CD14-positive monocyte (primary cell): ENCODE measurements around the gene SLC43A3. TPM values are rescaled to one million over a fixed set of nuclear protein-coding genes. Genes with fewer than 3 reads are reported as not detected.

ENCODE experiments used
- DNase-seq, 3 donors: peaks; one replicate each; pipeline ENCODE4 v3.0.0-alpha.2; 2011 to 2022
- H2AFZ ChIP-seq: 2 replicates; pipeline ENCODE4 v1.6.0; 2012; ENCODE audit warnings: mild to moderate bottlenecking, low read depth, low read length, inconsistent platforms; ENCODE audit not compliant: insufficient read depth, poor library complexity, severe bottlenecking
- H3K27ac ChIP-seq, 2 donors: 1 replicate in 1 of 2; 2 replicates in 1 of 2; pipeline ENCODE4 v1.5.1; 2012 to 2013; ENCODE audit warnings: low read length in 2 of 2, control low read depth in 1 of 2, inconsistent platforms in 1 of 2, low read depth in 1 of 2, mild to moderate bottlenecking in 1 of 2
- H3K27me3 ChIP-seq, 2 donors: one replicate each; pipeline versions ENCODE4 v1.6.0 to v1.6.1; 2011 to 2013; ENCODE audit warnings: low read length in 2 of 2; ENCODE audit not compliant: control insufficient read depth in 2 of 2, insufficient read depth in 2 of 2
- H3K36me3 ChIP-seq, 2 donors: replicated peaks in 1 of 2; 1 replicate in 1 of 2; 2 replicates in 1 of 2; pipeline versions ENCODE4 v1.5.1 to v1.6.1; 2012 to 2013; ENCODE audit warnings: low read length in 2 of 2, control low read depth in 1 of 2, inconsistent platforms in 1 of 2, mild to moderate bottlenecking in 1 of 2; ENCODE audit not compliant: insufficient read depth in 2 of 2, control insufficient read depth in 1 of 2
- H3K4me1 ChIP-seq, 2 donors: 1 replicate in 1 of 2; 2 replicates in 1 of 2; pipeline versions ENCODE4 v1.5.1 to v1.6.1; 2012 to 2013; ENCODE audit warnings: low read length in 2 of 2, control low read depth in 1 of 2, inconsistent platforms in 1 of 2, mild to moderate bottlenecking in 1 of 2, moderate library complexity in 1 of 2; ENCODE audit not compliant: insufficient read depth in 2 of 2, control insufficient read depth in 1 of 2
- H3K4me2 ChIP-seq: replicated peaks from 2 replicates; pipeline ENCODE3; 2012; ENCODE audit warnings: low read length, moderate library complexity, mild to moderate bottlenecking; ENCODE audit not compliant: poor library complexity, severe bottlenecking; ENCODE audit errors: extremely low read depth
- H3K4me3 ChIP-seq, 3 experiments: fragments of 200-600 bp in 1 of 3; sonication (generic) in 1 of 3; replicated peaks in 1 of 3; 1 replicate in 2 of 3; 2 replicates in 1 of 3; pipeline ENCODE4 v1.5.1; 2011 to 2013; ENCODE audit warnings: low read length in 3 of 3, mild to moderate bottlenecking in 3 of 3, control low read depth in 2 of 3, low read depth in 2 of 3, inconsistent platforms in 1 of 3, moderate library complexity in 1 of 3
- H3K79me2 ChIP-seq: 2 replicates; pipeline ENCODE4 v1.6.0; 2012; ENCODE audit warnings: mild to moderate bottlenecking, control low read depth, inconsistent platforms, low read length, moderate library complexity; ENCODE audit not compliant: insufficient read depth
- H3K9ac ChIP-seq: 2 replicates; pipeline ENCODE4 v1.6.0; 2017; ENCODE audit warnings: low read length, mild to moderate bottlenecking; ENCODE audit not compliant: insufficient read depth, poor library complexity, severe bottlenecking
- H3K9me3 ChIP-seq, 2 donors: replicated peaks in 1 of 2; 1 replicate in 1 of 2; 2 replicates in 1 of 2; pipeline versions ENCODE4 v1.5.1 to v1.6.1; 2012 to 2013; ENCODE audit warnings: low read length in 2 of 2, control low read depth in 1 of 2; ENCODE audit not compliant: control insufficient read depth in 1 of 2, insufficient read depth in 1 of 2
- H4K20me1 ChIP-seq: 2 replicates; pipeline ENCODE4 v1.6.0; 2012; ENCODE audit warnings: mild to moderate bottlenecking, low read length, control low read depth, moderate library complexity; ENCODE audit not compliant: insufficient read depth
- H3K27ac Mint-ChIP-seq, 7 donors: one replicate each; pipeline ENCODE4 v1.8.0; 2020; ENCODE audit warnings: mild to moderate bottlenecking in 7 of 7, mixed read lengths in 7 of 7, moderate library complexity in 6 of 7, inconsistent platforms in 2 of 7
- H3K27me3 Mint-ChIP-seq, 3 donors: one replicate each; pipeline ENCODE4 v1.8.0; 2021 to 2022; ENCODE audit warnings: low read depth in 3 of 3, mild to moderate bottlenecking in 3 of 3, mixed read lengths in 3 of 3, moderate library complexity in 3 of 3, inconsistent platforms in 1 of 3
- H3K36me3 Mint-ChIP-seq, 2 donors: one replicate each; pipeline ENCODE4 v1.8.0; 2020; ENCODE audit warnings: mixed read lengths in 2 of 2, inconsistent platforms in 1 of 2, mild to moderate bottlenecking in 1 of 2
- H3K4me1 Mint-ChIP-seq: one replicate; pipeline ENCODE4 v1.8.0; 2020; ENCODE audit warnings: mild to moderate bottlenecking, mixed read lengths
- H3K4me3 Mint-ChIP-seq, 2 donors: one replicate each; pipeline ENCODE4 v1.8.0; 2020; ENCODE audit warnings: mild to moderate bottlenecking in 2 of 2, mixed read lengths in 2 of 2, moderate library complexity in 1 of 2
- H3K9me3 Mint-ChIP-seq, 7 donors: one replicate each; pipeline ENCODE4 v1.8.0; 2020 to 2022; ENCODE audit warnings: mixed read lengths in 7 of 7, mild to moderate bottlenecking in 6 of 7, moderate library complexity in 6 of 7, inconsistent platforms in 2 of 7
- WGBS: methylation state at CpG from one replicate; pipeline ENCODE4 v1.1.5; 2013; ENCODE audit warnings: missing lambda C conversion rate; ENCODE audit not compliant: insufficient coverage; 5-methylcytosine and 5-hydroxymethylcytosine counted together
- intact Hi-C, 2 donors: fragments of 100-400 bp; cut with micrococcal nuclease; formaldehyde crosslinking; loops; one replicate each; pipeline versions ENCODE4 v1.15.0 to v1.15.1; 2023
- polyA plus RNA-seq, 3 donors: library from polyadenylated mRNA; depleted of rRNA in 1 of 3; unstranded in 2 of 3; stranded (reverse) in 1 of 3; fragments of 300-500 nt in 2 of 3; fragments of >200 nt in 1 of 3; fragmentation: Illumina TruSeq in 2 of 3; gene quantifications; 1 replicate in 2 of 3; 2 replicates in 1 of 3; pipeline ENCODE4 v1.2.3, GENCODE V29; 2012 to 2021
- TF ChIP-seq, protein P1 (sequence below): fragments of 200-600 bp; IDR thresholded peaks from one replicate; pipeline ENCODE4 v1.8.0; 2022; ENCODE audit warnings: antibody characterized with exemption, mild to moderate bottlenecking

Gene SLC43A3
- polyA plus RNA-seq, 3 donors: 82.4 to 116 (median 109) TPM

- Histone ChIP-seq H2AFZ (no peak overlapping the region), H3K4me1 (peaks cover 68 to 75% of the 10 kb centered on the region in 2 donors), H3K9ac (no peak overlapping the region), H3K27me3 (no peaks in the 10 kb centered on the region), H3K36me3 (peaks cover 7 to 8% of the 10 kb centered on the region in 2 donors), H3K79me2 (peaks cover 32% of the 10 kb centered on the region), H3K4me3 (no peak overlapping the region), H3K27ac (no peak overlapping the region), H3K4me2 (no peak overlapping the region), H3K9me3 (no peaks in the 10 kb centered on the region), H4K20me1 (peaks cover 9% of the 10 kb centered on the region)
- no peak overlapping the region for H3K4me3 Mint-ChIP-seq
- H3K9me3 Mint-ChIP-seq: no peaks in the 10 kb centered on the region
- DNase-seq: no peak
- intact Hi-C loops: no loop called here
- TF ChIP-seq, protein P1, sequence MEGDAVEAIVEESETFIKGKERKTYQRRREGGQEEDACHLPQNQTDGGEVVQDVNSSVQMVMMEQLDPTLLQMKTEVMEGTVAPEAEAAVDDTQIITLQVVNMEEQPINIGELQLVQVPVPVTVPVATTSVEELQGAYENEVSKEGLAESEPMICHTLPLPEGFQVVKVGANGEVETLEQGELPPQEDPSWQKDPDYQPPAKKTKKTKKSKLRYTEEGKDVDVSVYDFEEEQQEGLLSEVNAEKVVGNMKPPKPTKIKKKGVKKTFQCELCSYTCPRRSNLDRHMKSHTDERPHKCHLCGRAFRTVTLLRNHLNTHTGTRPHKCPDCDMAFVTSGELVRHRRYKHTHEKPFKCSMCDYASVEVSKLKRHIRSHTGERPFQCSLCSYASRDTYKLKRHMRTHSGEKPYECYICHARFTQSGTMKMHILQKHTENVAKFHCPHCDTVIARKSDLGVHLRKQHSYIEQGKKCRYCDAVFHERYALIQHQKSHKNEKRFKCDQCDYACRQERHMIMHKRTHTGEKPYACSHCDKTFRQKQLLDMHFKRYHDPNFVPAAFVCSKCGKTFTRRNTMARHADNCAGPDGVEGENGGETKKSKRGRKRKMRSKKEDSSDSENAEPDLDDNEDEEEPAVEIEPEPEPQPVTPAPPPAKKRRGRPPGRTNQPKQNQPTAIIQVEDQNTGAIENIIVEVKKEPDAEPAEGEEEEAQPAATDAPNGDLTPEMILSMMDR: no peak
- peaks cover 67% of the 10 kb centered on the region for H3K4me1 Mint-ChIP-seq
- H3K36me3 Mint-ChIP-seq: peaks cover 13 to 15% of the 10 kb centered on the region in 2 donors
- peak overlapping the region in 2 of 7 donors; percentile 4 to 30 for H3K27ac Mint-ChIP-seq
- 89% methylated on average over 4 of the region's 5 CpGs for WGBS
- H3K27me3 Mint-ChIP-seq: peaks cover 0 to 4% (median 2%) of the 10 kb centered on the region in 3 donors
Observed at GRCh38 chr11:57428643-57429042, 1.7 kb upstream of the SLC43A3 start.

GRCh38 chr11:57427727-57428082 lies 784 bp upstream of the SLC43A3 start:
- Mint-ChIP-seq H3K4me3 (peak overlapping the region in 1 of 2 donors; percentile 83), H3K36me3 (peaks cover 22 to 24% of the 10 kb centered on the region in 2 donors), H3K27me3 (peaks cover 0 to 4% (median 2%) of the 10 kb centered on the region in 3 donors), H3K4me1 (peaks cover 69% of the 10 kb centered on the region), H3K9me3 (no peaks in the 10 kb centered on the region), H3K27ac (peak overlapping the region; percentile 96 to 99 (median 98))
- TF ChIP-seq, protein P1: no peak
- peak overlapping the region in 1 of 3 experiments; percentile 73 for H3K4me3 ChIP-seq
- H4K20me1 ChIP-seq: peaks cover 13% of the 10 kb centered on the region
- WGBS: 90% methylated on average over 6 of the region's 8 CpGs
- peaks cover 41% of the 10 kb centered on the region for H3K79me2 ChIP-seq
- intact Hi-C loops: no loop called here
- peaks cover 14 to 17% of the 10 kb centered on the region in 2 donors for H3K36me3 ChIP-seq
- no peaks in the 10 kb centered on the region for H3K9me3 ChIP-seq
- H2AFZ ChIP-seq: peak overlapping the region; percentile 76
- no peak for DNase-seq
- peak overlapping the region; percentile 93 for H3K9ac ChIP-seq
- no peaks in the 10 kb centered on the region for H3K27me3 ChIP-seq
- H3K27ac ChIP-seq: peak overlapping the region; percentile 96 to 98
- H3K4me1 ChIP-seq: peaks cover 60 to 69% of the 10 kb centered on the region in 2 donors
- H3K4me2 ChIP-seq: peak overlapping the region; percentile 73
